ENCODE measurements around the gene RND1. TPM values are rescaled to one million over a fixed set of nuclear protein-coding genes. Genes with fewer than 3 reads are reported as not detected.
"Not testable (repeated sequence)": the region's sequence is repeated elsewhere in the genome, so short reads cannot be mapped to it uniquely, and the experiment has no call there.

Gene RND1
- total RNA-seq, 1 donor from 2014 or later, result 10.9 TPM

GRCh38 chr12:48866052-48866711 is 512 bp upstream of the RND1 start:
- no peak for DNase-seq

GRCh38 chr12:48863291-48863690 is 2.4 kb downstream of the RND1 start:
- DNase-seq, result no peak

GRCh38 chr12:48862760-48863159 is 2.9 kb downstream of the RND1 start:
- no peak for DNase-seq

- DNase-seq, result no peak
These were observed 4.6 kb downstream of the RND1 start for GRCh38 chr12:48861111-48861510.

- not testable (repeated sequence) for DNase-seq
These were observed 5.4 kb downstream of the RND1 start for GRCh38 chr12:48860236-48860635.

GRCh38 chr12:48859607-48860006 is 6.1 kb downstream of the RND1 start:
- no peak for DNase-seq

GRCh38 chr12:48858043-48858442 is 7.6 kb downstream of the RND1 start:
- no peak for DNase-seq

GRCh38 chr12:48857278-48857994 is 8.2 kb downstream of the RND1 start:
- no peak for DNase-seq

GRCh38 chr12:48856379-48856778 is 9.3 kb downstream of the RND1 start:
- no peak for DNase-seq

GRCh38 chr12:48854932-48855331 is 10.7 kb downstream of the RND1 start:
- not testable (repeated sequence) for DNase-seq

GRCh38 chr12:48854488-48854887 is 11.2 kb downstream of the RND1 start:
- no peak for DNase-seq

GRCh38 chr12:48852734-48853688 is 12.7 kb downstream of the RND1 start:
- DNase-seq, result peak; percentile 96

- DNase-seq, result peak; percentile 98
These were observed 13.6 kb downstream of the RND1 start, which contains the start of gene DDX23 for GRCh38 chr12:48851883-48852733. Gene DDX23, minus strand, starts transcription at chr12:48852163. Its CDS starts 6,381 bp downstream, at chr12:48845782.

- not testable (repeated sequence) for DNase-seq
These were observed 23.6 kb downstream of the RND1 start for GRCh38 chr12:48842021-48842420.

- no peak for DNase-seq
These were observed 27.6 kb downstream of the RND1 start for GRCh38 chr12:48838048-48838447.

- DNase-seq, result no peak
These were observed 33.2 kb downstream of the RND1 start for GRCh38 chr12:48832321-48833060.

GRCh38 chr12:48831257-48831656 is 34.4 kb downstream of the RND1 start:
- no peak for DNase-seq

GRCh38 chr12:48828841-48829575 is 36.7 kb downstream of the RND1 start:
- no peak for DNase-seq

GRCh38 chr12:48828293-48828692 is 37.4 kb downstream of the RND1 start:
- DNase-seq, result no peak

GRCh38 chr12:48827513-48828096 is 38.1 kb downstream of the RND1 start:
- no peak for DNase-seq

Data from dermis blood vessel endothelial cell (primary cell).